NB4 (cell line): Measurements from ENCODE around the gene RINT1.

Experiments used
- DNase-seq: peaks from one replicate; pipeline ENCODE4 v3.0.0; 2010; ENCODE audit warnings: low read depth
- H3K4me3 ChIP-seq: one replicate; pipeline ENCODE4 v1.5.1; 2011; ENCODE audit warnings: mild to moderate bottlenecking, low read depth, low read length, moderate library complexity
- MYC ChIP-seq: IDR thresholded peaks from 2 replicates; pipeline ENCODE4 v1.6.1; 2011; ENCODE audit warnings: low read depth, low read length
- POLR2A ChIP-seq: IDR thresholded peaks from 2 replicates; pipeline ENCODE4 v1.6.1; 2011; ENCODE audit warnings: mild to moderate bottlenecking; ENCODE audit not compliant: insufficient read length; ENCODE audit errors: extremely low read depth
- TF ChIP-seq, protein P1 (sequence below): IDR thresholded peaks from one replicate; pipeline ENCODE4 v1.5.1; 2012; ENCODE audit warnings: low read depth, low read length
- TF ChIP-seq, protein P2 (sequence below): IDR thresholded peaks from 2 replicates; pipeline ENCODE4 v1.6.1; 2011; ENCODE audit warnings: low read depth, low read length

RINT1 gene

DNA sequence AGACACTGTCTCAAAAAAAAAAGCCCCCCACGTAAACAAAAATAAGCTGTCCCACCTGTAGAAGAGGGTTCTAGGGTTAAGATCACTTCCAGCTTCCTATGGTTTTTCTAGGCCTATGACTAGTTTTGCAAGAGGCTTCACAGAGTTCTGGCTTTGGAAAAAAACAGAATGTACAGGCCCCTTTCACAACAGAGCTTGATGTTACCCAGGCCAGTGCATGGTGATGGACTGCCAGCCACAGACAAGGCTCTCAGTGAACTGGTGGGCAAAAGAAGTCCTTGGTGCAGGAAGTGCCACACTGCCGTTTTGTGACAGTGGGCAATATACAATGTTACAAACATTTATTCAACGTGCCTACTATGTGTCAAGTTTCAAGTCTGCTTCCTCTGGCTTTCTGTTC, 67.5 kb downstream of the RINT1 start:
- TF ChIP-seq, protein P1, sequence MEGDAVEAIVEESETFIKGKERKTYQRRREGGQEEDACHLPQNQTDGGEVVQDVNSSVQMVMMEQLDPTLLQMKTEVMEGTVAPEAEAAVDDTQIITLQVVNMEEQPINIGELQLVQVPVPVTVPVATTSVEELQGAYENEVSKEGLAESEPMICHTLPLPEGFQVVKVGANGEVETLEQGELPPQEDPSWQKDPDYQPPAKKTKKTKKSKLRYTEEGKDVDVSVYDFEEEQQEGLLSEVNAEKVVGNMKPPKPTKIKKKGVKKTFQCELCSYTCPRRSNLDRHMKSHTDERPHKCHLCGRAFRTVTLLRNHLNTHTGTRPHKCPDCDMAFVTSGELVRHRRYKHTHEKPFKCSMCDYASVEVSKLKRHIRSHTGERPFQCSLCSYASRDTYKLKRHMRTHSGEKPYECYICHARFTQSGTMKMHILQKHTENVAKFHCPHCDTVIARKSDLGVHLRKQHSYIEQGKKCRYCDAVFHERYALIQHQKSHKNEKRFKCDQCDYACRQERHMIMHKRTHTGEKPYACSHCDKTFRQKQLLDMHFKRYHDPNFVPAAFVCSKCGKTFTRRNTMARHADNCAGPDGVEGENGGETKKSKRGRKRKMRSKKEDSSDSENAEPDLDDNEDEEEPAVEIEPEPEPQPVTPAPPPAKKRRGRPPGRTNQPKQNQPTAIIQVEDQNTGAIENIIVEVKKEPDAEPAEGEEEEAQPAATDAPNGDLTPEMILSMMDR: no peak
- TF ChIP-seq, protein P2, sequence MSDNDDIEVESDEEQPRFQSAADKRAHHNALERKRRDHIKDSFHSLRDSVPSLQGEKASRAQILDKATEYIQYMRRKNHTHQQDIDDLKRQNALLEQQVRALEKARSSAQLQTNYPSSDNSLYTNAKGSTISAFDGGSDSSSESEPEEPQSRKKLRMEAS: no peak
- TF ChIP-seq MYC (no peak), POLR2A (no peak)
- no peak overlapping the region for H3K4me3 ChIP-seq
- DNase-seq: no peak

DNA sequence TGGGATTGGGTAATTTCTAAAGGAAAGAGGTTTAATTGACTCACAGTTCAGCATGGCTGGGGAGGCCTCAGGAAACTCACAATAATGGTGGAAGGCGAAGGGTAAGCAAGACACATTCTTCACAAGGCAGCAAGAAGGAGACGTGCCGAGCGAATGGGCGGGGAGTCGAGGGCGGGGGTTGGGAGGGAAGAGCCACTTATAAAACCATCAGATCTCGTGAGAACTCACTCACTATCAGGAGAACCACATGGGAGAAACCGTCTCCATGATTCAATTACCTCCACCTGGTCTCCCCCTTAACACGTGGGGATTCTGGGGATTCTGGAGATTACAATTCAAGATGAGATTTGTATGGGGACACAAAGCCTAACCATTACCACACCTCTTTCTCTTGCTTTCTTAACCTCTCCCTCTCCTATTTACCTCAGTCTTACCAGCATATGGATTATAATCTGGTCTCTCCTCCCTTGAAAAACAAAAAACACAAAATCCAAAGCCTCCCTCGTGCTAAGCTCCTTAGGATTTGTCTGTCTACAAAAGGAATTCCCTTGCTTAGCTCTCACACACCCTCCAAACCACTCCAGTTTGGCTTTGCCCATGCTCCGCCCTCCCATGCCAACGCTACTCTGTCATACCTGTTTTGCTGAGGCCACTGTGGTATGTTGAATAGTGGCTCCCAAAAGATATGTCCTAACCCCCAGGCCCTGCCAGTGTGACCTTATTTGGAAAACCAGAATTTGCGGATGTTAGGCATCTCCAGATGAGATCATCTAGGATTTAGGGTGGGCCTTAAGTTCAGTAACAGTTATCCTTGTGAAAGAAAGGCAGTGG, 68.9 kb downstream of the RINT1 start:
- no peak overlapping the region for H3K4me3 ChIP-seq
- no peak for DNase-seq
- TF ChIP-seq, protein P2: no peak
- no peak for TF ChIP-seq POLR2A
- TF ChIP-seq MYC: no peak
- TF ChIP-seq, protein P1: no peak

DNA sequence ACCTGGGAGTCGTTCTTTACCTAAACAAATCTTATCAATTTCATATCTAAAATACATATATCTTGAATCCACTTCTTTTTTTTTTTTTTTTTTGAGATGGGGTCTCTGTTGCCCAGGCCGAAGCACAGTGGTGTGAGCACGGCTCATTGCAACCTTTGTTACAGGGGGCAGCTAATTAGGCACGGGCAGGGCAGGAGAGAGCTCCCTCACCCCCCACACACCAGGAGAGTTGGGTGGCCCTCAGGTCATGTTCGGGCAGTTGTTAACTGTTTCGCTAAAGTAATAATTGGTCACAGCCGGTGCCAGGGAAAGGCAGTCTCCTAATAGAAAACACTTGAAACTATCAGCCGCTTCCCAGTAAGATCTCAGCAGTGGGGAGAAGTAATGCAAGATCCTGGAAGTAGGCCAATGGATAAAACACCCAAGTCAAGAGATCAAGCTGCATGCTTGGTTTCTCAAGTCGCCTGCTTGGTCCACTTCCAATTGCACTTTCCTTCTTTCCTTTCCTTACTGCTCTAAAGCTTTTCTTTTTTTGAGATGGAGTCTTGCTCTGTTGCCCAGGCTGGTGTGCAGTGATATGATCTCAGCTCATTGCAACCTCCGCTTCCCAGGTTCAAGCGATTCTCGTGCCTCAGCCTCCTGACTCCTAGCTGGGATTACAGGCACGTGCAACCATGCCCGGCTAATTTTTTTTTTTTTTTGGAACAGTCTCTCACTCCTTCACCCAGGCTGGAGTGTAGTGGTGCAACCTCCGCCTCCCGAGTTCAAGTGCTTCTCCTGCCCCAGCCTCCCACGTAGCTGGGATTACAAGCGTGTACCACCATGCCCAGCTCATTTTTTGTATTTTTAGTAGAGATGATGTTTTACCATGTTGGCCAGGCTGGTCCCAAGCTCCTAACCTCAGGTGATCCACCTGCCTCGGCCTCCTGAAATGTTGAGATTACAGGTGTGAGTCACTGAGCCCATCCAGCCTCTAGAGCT, 70.6 kb downstream of the RINT1 start:
- H3K4me3 ChIP-seq: no peak overlapping the region
- TF ChIP-seq, protein P1: no peak
- TF ChIP-seq POLR2A: no peak
- no peak for TF ChIP-seq MYC
- DNase-seq: no peak

DNA sequence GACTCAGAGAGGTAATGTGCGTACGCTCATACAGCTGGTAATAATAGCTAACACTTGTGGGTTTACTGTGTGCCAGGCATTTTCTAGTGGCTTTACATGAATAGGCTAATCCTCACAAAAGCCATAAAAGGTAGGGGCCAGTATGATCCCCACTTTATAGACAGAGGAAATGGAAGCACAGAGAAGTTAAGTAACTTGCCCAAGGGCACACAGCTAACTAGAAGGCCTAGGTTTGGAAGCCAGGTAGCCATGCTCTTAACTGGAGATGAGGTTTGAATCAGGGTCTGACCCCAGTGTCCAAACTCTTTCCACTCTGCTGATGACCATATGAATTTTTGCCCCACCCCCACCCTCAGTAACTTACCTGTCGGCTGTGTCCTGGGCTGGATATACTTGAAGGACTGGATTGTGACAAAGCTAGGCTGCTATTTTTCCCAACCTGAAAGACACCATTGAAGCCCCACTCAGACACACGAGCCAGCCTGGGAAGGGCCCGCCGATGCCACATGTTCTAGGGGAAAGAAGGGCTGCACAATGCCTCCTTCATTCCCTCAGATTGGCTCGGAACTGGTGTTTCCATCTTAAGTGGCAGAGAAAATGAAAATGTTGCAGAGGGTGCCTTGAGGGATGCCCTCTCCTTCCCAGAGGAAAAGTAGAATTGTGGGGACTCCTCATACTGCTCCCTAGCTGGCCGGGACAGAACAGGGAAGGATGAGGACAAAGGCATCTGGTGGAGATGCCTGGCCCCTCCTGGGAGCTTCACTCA, 78.3 kb downstream of the RINT1 start:
- H3K4me3 ChIP-seq: no peak overlapping the region
- TF ChIP-seq MYC: no peak
- TF ChIP-seq POLR2A: no peak
- TF ChIP-seq, protein P1: no peak
- TF ChIP-seq, protein P2: no peak
- DNase-seq: no peak

DNA sequence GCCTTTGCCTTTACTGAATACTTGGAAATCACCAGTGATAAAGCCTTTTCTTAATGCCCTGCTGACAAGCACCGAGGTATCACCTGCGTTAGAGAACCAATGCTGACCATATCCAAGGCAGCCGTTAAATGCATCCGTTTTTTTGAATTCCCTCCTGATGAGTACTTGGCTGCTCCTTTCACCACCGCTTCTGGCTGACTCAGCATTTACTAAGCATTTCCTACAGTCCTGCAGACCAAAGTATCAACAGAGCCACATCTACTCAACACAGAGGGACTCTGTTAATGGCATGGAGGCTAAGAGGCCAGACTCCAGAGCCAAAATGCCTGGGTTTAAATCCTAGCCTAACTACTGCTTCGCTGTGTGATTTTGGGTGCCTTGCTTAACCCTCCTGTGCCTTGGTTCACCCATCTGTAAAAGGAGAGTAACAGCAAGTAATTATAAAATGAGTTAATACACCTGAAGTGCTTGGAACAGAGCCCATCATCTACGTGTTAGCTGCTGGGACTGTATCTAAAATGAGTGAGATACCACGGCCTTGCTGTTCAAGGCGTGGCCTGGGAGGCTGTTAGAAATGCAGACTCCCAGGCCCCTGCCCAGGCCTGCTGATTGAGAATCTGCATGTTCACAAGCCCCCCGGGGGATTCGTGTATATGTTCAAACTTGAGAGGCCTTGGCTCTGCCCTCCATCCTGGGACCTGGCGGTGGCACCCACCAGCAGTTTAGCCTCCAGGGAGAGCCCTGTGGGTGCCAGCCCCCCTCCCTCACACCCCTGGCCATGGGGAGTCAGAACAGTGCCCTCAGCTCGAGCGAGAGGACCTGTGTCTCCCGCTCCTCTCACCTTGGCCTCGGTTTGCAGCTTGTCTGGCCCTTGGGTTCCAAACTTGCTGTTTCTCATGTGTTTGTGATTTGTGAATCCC, 80.1 kb downstream of the RINT1 start:
- TF ChIP-seq, protein P2: no peak
- TF ChIP-seq, protein P1: no peak
- TF ChIP-seq MYC: no peak
- no peak for DNase-seq
- no peak overlapping the region for H3K4me3 ChIP-seq
